ENCODE measurements around the gene DGKA. TPM values are rescaled to one million over a fixed set of nuclear protein-coding genes. Genes with fewer than 3 reads are reported as not detected.

The DGKA gene
- total RNA-seq, 1 experiment from 2014 or later: 25.9 TPM

DNA sequence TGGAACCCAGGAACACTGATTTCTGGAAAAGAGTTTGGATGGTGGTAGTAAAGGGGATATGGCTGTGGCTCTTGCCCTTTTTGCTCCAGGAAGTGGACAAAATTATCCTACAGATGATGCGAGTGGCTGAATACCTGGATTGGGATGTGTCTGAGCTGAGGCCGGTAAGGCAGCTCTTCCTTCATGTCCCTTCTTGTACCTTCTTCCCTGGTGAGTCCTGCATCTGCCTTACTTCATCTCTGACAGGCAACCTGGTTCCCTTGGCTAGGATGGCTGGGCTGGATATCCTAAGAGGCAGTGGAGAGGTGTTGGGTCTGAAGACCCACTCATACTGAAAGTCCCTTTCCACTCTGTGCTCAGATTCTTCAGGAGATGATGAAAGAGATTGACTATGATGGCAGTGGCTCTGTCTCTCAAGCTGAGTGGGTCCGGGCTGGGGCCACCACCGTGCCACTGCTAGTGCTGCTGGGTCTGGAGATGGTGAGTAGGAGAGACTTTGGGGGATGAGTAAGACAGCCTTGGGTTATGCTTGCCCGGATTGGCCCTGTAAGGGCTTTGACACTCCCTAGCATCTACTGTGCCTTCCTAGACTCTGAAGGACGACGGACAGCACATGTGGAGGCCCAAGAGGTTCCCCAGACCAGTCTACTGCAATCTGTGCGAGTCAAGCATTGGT, 8.0 kb downstream of the DGKA start:
- Histone ChIP-seq H3K23me2 (ENCODE audit: insufficient read length, low read depth, low read length, poor library complexity, severe bottlenecking) (no peaks in the 10 kb centered on the region), H3K79me2 (ENCODE audit: insufficient read depth, low read length) (no peaks in the 10 kb centered on the region), H4K5ac (ENCODE audit: insufficient read length, low read depth, low read length) (no peak overlapping the region), H3K9ac (ENCODE audit: extremely low read depth, insufficient read length, low read length) (no peak overlapping the region), H2AFZ (ENCODE audit: low read length) (no peak overlapping the region), H3K9me3 (ENCODE audit: control insufficient read depth, low read depth, low read length) (no peaks in the 10 kb centered on the region), H3K18ac (ENCODE audit: insufficient read length, low read depth, low read length) (no peak overlapping the region), H2BK15ac (ENCODE audit: low read depth, low read length) (no peak overlapping the region), H3K4ac (ENCODE audit: low read depth, low read length) (no peak overlapping the region), H4K20me1 (ENCODE audit: control insufficient read depth, insufficient read depth, insufficient read length) (no peaks in the 10 kb centered on the region), H4K91ac (ENCODE audit: insufficient read length, low read depth, low read length) (no peak overlapping the region), H2BK120ac (ENCODE audit: low read depth, low read length, poor library complexity, severe bottlenecking) (no peak overlapping the region), H4K8ac (replicated peaks; ENCODE audit: insufficient read length, low read depth, low read length) (no peak overlapping the region), H3K4me1 (ENCODE audit: insufficient read depth, low read length) (no peaks in the 10 kb centered on the region; the same call in 1 of the 2 replicates), H3K14ac (ENCODE audit: insufficient read depth, low read length) (no peak overlapping the region), H3K79me1 (ENCODE audit: insufficient read depth, low read depth, low read length, poor library complexity, severe bottlenecking) (no peaks in the 10 kb centered on the region), H3K23ac (ENCODE audit: insufficient read length, low read depth, low read length) (no peak overlapping the region), H3K4me2 (ENCODE audit: insufficient read depth, insufficient read length, low read length) (no peak overlapping the region), H2BK12ac (ENCODE audit: insufficient read length, low read depth, low read length) (no peak overlapping the region), H2AK5ac (ENCODE audit: insufficient read length, low read length) (no peak overlapping the region), H3K27ac (ENCODE audit: insufficient read length, low read depth, low read length) (no peak overlapping the region), H2BK20ac (ENCODE audit: low read depth, low read length, poor library complexity, severe bottlenecking) (no peak overlapping the region), H2BK5ac (ENCODE audit: insufficient read length, low read length) (no peak overlapping the region), H3K27me3 (ENCODE audit: insufficient read depth, low read length) (no peaks in the 10 kb centered on the region), H3K56ac (ENCODE audit: insufficient read length, low read depth, low read length) (no peak overlapping the region), H3T11ph (ENCODE audit: low read length) (no peak overlapping the region)
- H3K9me3 Mint-ChIP-seq: no peaks in the 10 kb centered on the region
- H3K27ac Mint-ChIP-seq: no peak overlapping the region
- no peak for DNase-seq
- peaks cover 6% of the 10 kb centered on the region for H3K27me3 Mint-ChIP-seq (ENCODE audit: low read depth)
- whole genome bisulfite sequencing (ENCODE audit: extremely low coverage, insufficient read length, low lambda C conversion rate): no CpG with 5 or more reads among the region's 8 CpGs
- TF ChIP-seq CTCF (conservative IDR thresholded peaks at IDR 0.05): no peak
- peaks cover 0 to 4% (median 0%) of the 10 kb centered on the region in 3 experiments; a peak in 3 of 7 replicates for H3K36me3 Mint-ChIP-seq (ENCODE audit: insufficient read depth in 1 of 3, low read depth in 3 of 3)
- peaks cover 10 to 18% of the 10 kb centered on the region in 2 experiments for H3K4me1 Mint-ChIP-seq
- H3K4me3 Mint-ChIP-seq: no peak overlapping the region

Measured in H9 (cell line).